Measurements from ENCODE around the gene PTPN4. TPM values are rescaled to one million over a fixed set of nuclear protein-coding genes. Genes with fewer than 3 reads are reported as not detected.

Gene PTPN4, protein sequence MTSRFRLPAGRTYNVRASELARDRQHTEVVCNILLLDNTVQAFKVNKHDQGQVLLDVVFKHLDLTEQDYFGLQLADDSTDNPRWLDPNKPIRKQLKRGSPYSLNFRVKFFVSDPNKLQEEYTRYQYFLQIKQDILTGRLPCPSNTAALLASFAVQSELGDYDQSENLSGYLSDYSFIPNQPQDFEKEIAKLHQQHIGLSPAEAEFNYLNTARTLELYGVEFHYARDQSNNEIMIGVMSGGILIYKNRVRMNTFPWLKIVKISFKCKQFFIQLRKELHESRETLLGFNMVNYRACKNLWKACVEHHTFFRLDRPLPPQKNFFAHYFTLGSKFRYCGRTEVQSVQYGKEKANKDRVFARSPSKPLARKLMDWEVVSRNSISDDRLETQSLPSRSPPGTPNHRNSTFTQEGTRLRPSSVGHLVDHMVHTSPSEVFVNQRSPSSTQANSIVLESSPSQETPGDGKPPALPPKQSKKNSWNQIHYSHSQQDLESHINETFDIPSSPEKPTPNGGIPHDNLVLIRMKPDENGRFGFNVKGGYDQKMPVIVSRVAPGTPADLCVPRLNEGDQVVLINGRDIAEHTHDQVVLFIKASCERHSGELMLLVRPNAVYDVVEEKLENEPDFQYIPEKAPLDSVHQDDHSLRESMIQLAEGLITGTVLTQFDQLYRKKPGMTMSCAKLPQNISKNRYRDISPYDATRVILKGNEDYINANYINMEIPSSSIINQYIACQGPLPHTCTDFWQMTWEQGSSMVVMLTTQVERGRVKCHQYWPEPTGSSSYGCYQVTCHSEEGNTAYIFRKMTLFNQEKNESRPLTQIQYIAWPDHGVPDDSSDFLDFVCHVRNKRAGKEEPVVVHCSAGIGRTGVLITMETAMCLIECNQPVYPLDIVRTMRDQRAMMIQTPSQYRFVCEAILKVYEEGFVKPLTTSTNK
- total RNA-seq (2021; fragmentation: NEBNext Ultra II Directional; extraction: Animal tissue kit (Norgen Biotek cat#: 25700)): 105 and 107 TPM in 2 replicates
- polyA plus RNA-seq (2011; rRNA removed): 16.4 and 28.5 TPM in 2 replicates
- 32.1 TPM for polyA plus RNA-seq (2011; cell fraction: cytosol; rRNA removed)
- 93.7 TPM for polyA plus RNA-seq (2011; cell fraction: nucleus; rRNA removed)
- polyA plus RNA-seq (2012, experiment 1 of 2): 48.9 to 57.1 TPM (median 53.5 TPM) in 4 replicates
- 2.2 TPM for polyA plus RNA-seq (2012, experiment 2 of 2)
- 20.1 TPM for polyA plus RNA-seq (2013, experiment 1 of 2)
- 18.9 TPM for polyA plus RNA-seq (2013, experiment 2 of 2)
- polyA minus RNA-seq (2011; rRNA and poly(A)+ RNA removed): 347 and 550 TPM in 2 replicates
- polyA minus RNA-seq (2011; cell fraction: cytosol; rRNA and poly(A)+ RNA removed): 95.0 TPM
- polyA minus RNA-seq (2011; cell fraction: nucleus; rRNA and poly(A)+ RNA removed): 690 TPM
- long read RNA-seq, experiment 1, full-length matches to known transcripts: 3 of 32 reads
- long read RNA-seq, experiment 1, partial matches to known transcripts: 11 of 32 reads
- long read RNA-seq, experiment 1, other reads (novel, unspliced or antisense): 18 of 32 reads
- long read RNA-seq, experiment 2, partial matches to known transcripts: 2 of 3 reads
- long read RNA-seq, experiment 2, other reads (novel, unspliced or antisense): 1 of 3 reads

DNA sequence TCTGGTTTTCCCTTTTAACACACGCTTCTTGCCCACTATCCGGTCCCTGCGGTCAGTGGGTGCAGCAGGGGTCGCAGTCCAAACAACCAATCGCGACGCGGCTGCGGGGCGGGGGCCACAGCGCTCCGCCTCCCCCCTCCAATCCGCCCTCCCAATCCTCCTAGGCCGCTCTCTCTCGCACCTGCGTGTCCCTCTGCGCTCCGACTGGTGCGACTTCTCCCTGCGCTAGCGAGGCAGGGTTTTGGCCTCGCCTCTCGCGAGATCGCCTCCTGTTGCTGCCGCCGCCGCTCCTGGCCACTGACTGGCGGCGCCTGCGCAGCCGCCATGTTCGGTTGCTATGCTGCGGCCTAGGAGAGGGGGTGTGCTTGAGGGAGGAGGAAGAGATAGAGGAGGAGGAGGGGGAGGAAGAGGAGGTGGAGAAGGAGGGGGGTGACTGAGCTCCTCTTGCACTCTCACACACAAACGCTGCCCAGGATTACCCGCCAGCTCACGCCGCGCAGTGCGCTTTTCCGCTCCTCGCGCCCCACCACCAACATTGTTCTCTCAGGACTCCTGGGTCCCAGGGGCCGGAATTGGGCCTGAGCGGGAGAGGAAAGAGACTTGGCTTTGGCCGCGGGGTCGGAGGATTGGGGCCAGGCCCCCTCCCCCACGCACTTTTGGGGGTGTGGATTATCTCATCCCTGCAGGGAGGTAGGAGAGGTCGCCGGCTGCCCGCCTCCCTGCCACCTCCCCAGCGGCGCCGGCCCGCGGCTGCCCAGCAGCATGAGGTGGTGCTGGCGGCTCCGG is at the start of gene PTPN4:
PTPN4 (plus strand) TSS at position 472 of the 786 bp plus-strand sequence. CDS start 49,932 bp downstream, outside the sequence.
- Histone ChIP-seq H4K8ac (ENCODE audit: extremely low read depth, insufficient read depth, low read length) (peak within 1 kb of the TSS; percentile 93; the same call in 1 of the 2 replicates), H2AK5ac (ENCODE audit: low read depth, low read length) (no peak within 1 kb of the TSS), H3K36me3 (ENCODE audit: control insufficient read depth in 2 of 4, insufficient read depth in 4 of 4, low read length in 3 of 4) (no peaks in the 10 kb centered on the region), H3K9me3 (ENCODE audit: insufficient read depth in 2 of 2, low read depth in 1 of 2, low read length in 1 of 2) (no peaks in the 10 kb centered on the region), H3K4me2 (ENCODE audit: insufficient read depth in 1 of 2, low read depth in 2 of 2, low read length in 2 of 2) (peak within 1 kb of the TSS; percentile 66 to 86), H4K5ac (ENCODE audit: insufficient read length, low read depth, low read length) (peak within 1 kb of the TSS; percentile 94), H3K18ac (ENCODE audit: extremely low read depth, low read length) (peak within 1 kb of the TSS; percentile 96), H4K20me1 (replicated peaks in 1 of 2; ENCODE audit: control insufficient read depth in 1 of 2, insufficient read depth in 2 of 2, low read length in 2 of 2) (peaks cover 0 to 3% of the 10 kb centered on the region in 2 experiments), H3K23ac (ENCODE audit: insufficient read length) (no peak within 1 kb of the TSS), H3K79me2 (ENCODE audit: control insufficient read depth in 1 of 2, insufficient read depth in 2 of 2, low read length in 2 of 2) (peaks cover 18 to 45% of the 10 kb centered on the region in 2 experiments; a peak in 3 of 4 replicates), H2BK12ac (ENCODE audit: low read depth, low read length) (peak within 1 kb of the TSS; percentile 64), H2BK120ac (replicated peaks; ENCODE audit: low read depth, low read length) (no peak within 1 kb of the TSS), H3K4me3 (ENCODE audit: extremely low read depth in 1 of 4, insufficient read depth in 2 of 4, low read depth in 3 of 4, low read length in 4 of 4) (peak within 1 kb of the TSS; percentile 78 to 93 (median 90)), H2BK20ac (ENCODE audit: low read length) (no peak within 1 kb of the TSS), H2AFZ (ENCODE audit: low read length) (0 out of 2 replicates have a peak within 1 kb of the TSS, but pooled peaks have one; percentile 11), H2BK15ac (ENCODE audit: low read length) (no peak within 1 kb of the TSS), H3K23me2 (ENCODE audit: low read depth, low read length) (peaks cover 6% of the 10 kb centered on the region; the same call in 1 of the 2 replicates), H3K14ac (ENCODE audit: insufficient read length) (no peak within 1 kb of the TSS), H3K4ac (replicated peaks; ENCODE audit: insufficient read length, low read depth, low read length) (peak within 1 kb of the TSS; percentile 83), H3K9ac (replicated peaks in 1 of 4; ENCODE audit: extremely low read depth in 1 of 4, low read depth in 3 of 4, low read length in 3 of 4) (peak within 1 kb of the TSS; percentile 92 to 98 (median 95)), H2BK5ac (ENCODE audit: low read depth, low read length) (peak within 1 kb of the TSS; percentile 96), H3K56ac (replicated peaks; ENCODE audit: insufficient read length, low read depth, low read length) (peak within 1 kb of the TSS; percentile 97), H3K27me3 (replicated peaks in 1 of 4; ENCODE audit: control insufficient read depth in 3 of 4, extremely low read depth in 1 of 4, insufficient read depth in 3 of 4, low read length in 3 of 4) (no peaks in the 10 kb centered on the region), H4K91ac (replicated peaks; ENCODE audit: insufficient read length, low read length) (peak within 1 kb of the TSS; percentile 98), H3K4me1 (replicated peaks in 1 of 4; ENCODE audit: control insufficient read depth in 3 of 4, insufficient read depth in 4 of 4, low read length in 3 of 4) (peaks cover 3 to 8% (median 5%) of the 10 kb centered on the region in 4 experiments; a peak in 5 of 7 replicates), H3K79me1 (ENCODE audit: low read depth, low read length) (no peaks in the 10 kb centered on the region), H3K27ac (ENCODE audit: low read depth, low read length) (peak within 1 kb of the TSS; percentile 96)
- peak; percentile 65 for FAIRE-seq
- ChIA-PET POLR2A (ENCODE audit: partially characterized antibody) (interaction anchor here (0.6 to 3.7 kb wide), 28 partner anchors 9 to 415 kb away, joined by 3 to 36 read pairs (median 3); no protein-coding TSS in a partner anchor), CTCF (ENCODE audit: partially characterized antibody) (interaction anchor here (0.6 to 1.0 kb wide), 2 partner anchors 11 to 39 kb away, joined by 3 to 5 read pairs; no protein-coding TSS in a partner anchor)
- 2% methylated on average over 54 of the region's 59 CpGs; no CpG with 5 or more reads in 1 of the 2 experiments for WGBS, 2 experiments (ENCODE audit: extremely low coverage in 1 of 2, insufficient coverage in 1 of 2, insufficient read length in 1 of 2, insufficient replicate concordance in 2 of 2, low coverage in 1 of 2, low lambda C conversion rate in 2 of 2, missing lambda C conversion rate in 1 of 2)
- DNase-seq (ENCODE audit: low read depth in 1 of 2, low spot score in 2 of 2): peak; percentile 94 to 99
- TF ChIP-seq CHD1 (IDR thresholded peaks at IDR 0.05; ENCODE audit: low read depth, low read length) (0 out of 2 replicates have a peak, but pooled peaks have one; percentile 49), YY1 (IDR thresholded peaks at IDR 0.05; ENCODE audit: low read depth, low read length) (peak; percentile 94), RNF2 (IDR thresholded peaks at IDR 0.05; ENCODE audit: borderline replicate concordance, low read depth, low read length, missing control alignments, poor library complexity, severe bottlenecking) (no peak)

Data from H1 (cell line).